A549 (cell line): ENCODE data around the gene EPB41L4A. TPM values are rescaled to one million over a fixed set of nuclear protein-coding genes. Genes with fewer than 3 reads are reported as not detected.

Experiments
- ATAC-seq, 2 experiments: fragments of 200-7000 bp in 1 of 2; fragments of >200 bp in 1 of 2; cut with Nextera tagmentation in 1 of 2; cut with Tn5 transposase in 1 of 2; 3 replicates each; pipeline versions ENCODE4 v1.8.0 to v1.9.1; 2018 to 2020; ENCODE audit warnings: mild to moderate bottlenecking in 1 of 2, moderate library complexity in 1 of 2
- CTCF ChIA-PET: fragments of 300-600 bp; sonication (Branson Sonifier 250); formaldehyde crosslinking; extraction: SDS; loops from one replicate; lab custom pipeline; 2021; ENCODE audit warnings: antibody characterized with exemption, inconsistent platforms; lab: Yijun Ruan, JAX
- POLR2A ChIA-PET: fragments of 350-600 bp; formaldehyde crosslinking; extraction: SDS; loops from one replicate; lab custom pipeline; 2021; ENCODE audit warnings: antibody characterized with exemption, inconsistent platforms; lab: Yijun Ruan, JAX
- DNase-seq, 2 experiments: peaks; one replicate each; pipeline versions ENCODE4 v3.0.0 to v3.0.0-alpha.2; 2011 to 2016; ENCODE audit warnings: low read depth in 1 of 2, low spot score in 1 of 2
- FAIRE-seq: peaks from 2 replicates; lab custom pipeline; 2011; peaks lifted over from hg19 to GRCh38; lab: Jason Lieb, UNC
- H3K27ac ChIP-seq, 2 experiments: fragments of >200 bp; sonication (Bioruptor Twin); formaldehyde crosslinking; 3 replicates each; pipeline ENCODE4 v1.5.1; 2016 to 2017
- H3K4me1 ChIP-seq: fragments of >200 bp; sonication (Bioruptor Twin); formaldehyde crosslinking; 3 replicates; pipeline ENCODE4 v1.6.1; 2016
- H3K4me2 ChIP-seq: fragments of >200 bp; sonication (Bioruptor Twin); formaldehyde crosslinking; 3 replicates; pipeline ENCODE4 v1.6.1; 2016
- H3K4me3 ChIP-seq: fragments of >200 bp; sonication (Bioruptor Twin); formaldehyde crosslinking; 3 replicates; pipeline ENCODE4 v1.5.1; 2016
- H3K9me3 ChIP-seq: fragments of >200 bp; sonication (Bioruptor Twin); formaldehyde crosslinking; 3 replicates; pipeline ENCODE4 v1.6.1; 2016
- BCL3 ChIP-seq: fragments of >200 bp; sonication (Bioruptor Twin); formaldehyde crosslinking; IDR thresholded peaks from 3 replicates; pipeline ENCODE4 v1.6.1; 2016
- CBX2 ChIP-seq: fragments of 200-600 bp; sonication (generic); IDR thresholded peaks from 2 replicates; pipeline ENCODE4 v1.6.1; 2016; ENCODE audit warnings: low read depth, mild to moderate bottlenecking, borderline replicate concordance
- CEBPB ChIP-seq, 2 experiments: fragments of >200 bp in 1 of 2; sonication (Bioruptor Twin) in 1 of 2; formaldehyde crosslinking in 1 of 2; IDR thresholded peaks; 2 replicates each; pipeline ENCODE4 v1.6.1; 2012 to 2016
- CHD4 ChIP-seq: fragments of 200-600 bp; sonication (generic); IDR thresholded peaks from 2 replicates; pipeline ENCODE4 v1.6.1; 2016; ENCODE audit warnings: antibody characterized with exemption, mild to moderate bottlenecking, borderline replicate concordance
- E2F6 ChIP-seq: IDR thresholded peaks from 2 replicates; pipeline ENCODE4 v1.6.1; 2012; ENCODE audit warnings: low read depth, borderline replicate concordance
- EHMT2 ChIP-seq: fragments of 200-600 bp; sonication (generic); IDR thresholded peaks from 2 replicates; pipeline ENCODE4 v1.6.1; 2016; ENCODE audit warnings: antibody characterized with exemption, low read depth, mild to moderate bottlenecking, moderate library complexity
- ESRRA ChIP-seq: fragments of 150-350 bp; IDR thresholded peaks from 2 replicates; pipeline ENCODE4 v1.6.1; 2014; ENCODE audit warnings: mild to moderate bottlenecking, low read length, borderline replicate concordance
- FOSB ChIP-seq: fragments of 250-450 bp; sonication (Bioruptor Pico); IDR thresholded peaks from 2 replicates; pipeline ENCODE4 v1.5.0; 2020; ENCODE audit warnings: mild to moderate bottlenecking, moderate library complexity
- HDAC2 ChIP-seq: fragments of 200-600 bp; sonication (generic); IDR thresholded peaks from 2 replicates; pipeline ENCODE4 v1.6.1; 2016
- HEYL ChIP-seq: fragments of 250-450 bp; sonication (Bioruptor Pico); IDR thresholded peaks from 2 replicates; pipeline ENCODE4 v1.8.0; 2021; ENCODE audit warnings: mild to moderate bottlenecking, moderate library complexity
- HOXA7 ChIP-seq: fragments of 250-450 bp; sonication (Bioruptor Pico); IDR thresholded peaks from 2 replicates; pipeline ENCODE4 v1.5.0; 2020; ENCODE audit warnings: mild to moderate bottlenecking, moderate library complexity
- HOXB13 ChIP-seq: fragments of 250-450 bp; sonication (Bioruptor Pico); IDR thresholded peaks from 2 replicates; pipeline ENCODE4 v1.5.0; 2020; ENCODE audit warnings: low read depth, mild to moderate bottlenecking, moderate library complexity
- HOXB5 ChIP-seq: fragments of 250-450 bp; sonication (Bioruptor Pico); IDR thresholded peaks from 2 replicates; pipeline ENCODE4 v1.5.0; 2020; ENCODE audit warnings: mild to moderate bottlenecking, moderate library complexity
- JUN ChIP-seq, 2 experiments: fragments of >200 bp; sonication (Bioruptor Twin); formaldehyde crosslinking; IDR thresholded peaks; 2 replicates in 1 of 2; 3 replicates in 1 of 2; pipeline ENCODE4 v1.6.1; 2016 to 2017
- KDM1A ChIP-seq: fragments of 200-600 bp; sonication (generic); IDR thresholded peaks from 2 replicates; pipeline ENCODE4 v1.6.1; 2016; ENCODE audit warnings: low read depth, mild to moderate bottlenecking
- KDM5A ChIP-seq: fragments of 200-600 bp; sonication (generic); IDR thresholded peaks from 2 replicates; pipeline ENCODE4 v1.6.1; 2016; ENCODE audit warnings: antibody characterized with exemption, mild to moderate bottlenecking
- MAFK ChIP-seq: fragments of 450-650 bp; IDR thresholded peaks from 2 replicates; pipeline ENCODE4 v1.6.1; 2014; ENCODE audit not compliant: partially characterized antibody
- MAZ ChIP-seq: fragments of 150-350 bp; IDR thresholded peaks from 2 replicates; pipeline ENCODE4 v1.6.1; 2014; ENCODE audit warnings: antibody characterized with exemption, low read depth, low read length, borderline replicate concordance
- NFE2L2 ChIP-seq: fragments of 150-350 bp; conservative IDR thresholded peaks from 2 replicates; pipeline ENCODE4 v1.6.1; 2014; ENCODE audit warnings: low read length
- NR3C1 ChIP-seq: fragments of >200 bp; sonication (Bioruptor Twin); formaldehyde crosslinking; IDR thresholded peaks from 3 replicates; pipeline ENCODE4 v1.6.1; 2017
- PBX3 ChIP-seq: IDR thresholded peaks from 2 replicates; pipeline ENCODE4 v1.6.1; 2012
- PHF8 ChIP-seq: fragments of 200-600 bp; sonication (generic); IDR thresholded peaks from 2 replicates; pipeline ENCODE4 v1.6.1; 2016; ENCODE audit warnings: low read depth, mild to moderate bottlenecking, antibody characterized with exemption, moderate library complexity, borderline replicate concordance
- POLR2AphosphoS2 ChIP-seq: conservative IDR thresholded peaks from 2 replicates; pipeline ENCODE4 v1.6.1; 2012; ENCODE audit warnings: low read length, improper control_type of control experiment, inconsistent platforms
- RAD21 ChIP-seq, 2 experiments: fragments of >200 bp in 1 of 2; sonication (Bioruptor Twin) in 1 of 2; formaldehyde crosslinking in 1 of 2; IDR thresholded peaks in 1 of 2; conservative IDR thresholded peaks in 1 of 2; 2 replicates in 1 of 2; 3 replicates in 1 of 2; pipeline ENCODE4 v1.6.1; 2012 to 2018; ENCODE audit warnings: inconsistent platforms in 1 of 2
- RARB ChIP-seq: fragments of 250-450 bp; sonication (Bioruptor Pico); IDR thresholded peaks from 2 replicates; pipeline ENCODE4 v1.8.0; 2021; ENCODE audit warnings: mild to moderate bottlenecking, moderate library complexity
- SREBF2 ChIP-seq: fragments of 450-650 bp; IDR thresholded peaks from 2 replicates; pipeline ENCODE4 v1.6.1; 2014; ENCODE audit warnings: mild to moderate bottlenecking, moderate library complexity
- TFCP2L1 ChIP-seq: fragments of 250-450 bp; sonication (Bioruptor Pico); IDR thresholded peaks from 2 replicates; pipeline ENCODE4 v1.5.0; 2021; ENCODE audit warnings: mild to moderate bottlenecking
- TP53 ChIP-seq: fragments of 250-450 bp; sonication (Bioruptor Pico); IDR thresholded peaks from 2 replicates; pipeline ENCODE4 v1.5.0; 2021; ENCODE audit warnings: mild to moderate bottlenecking, moderate library complexity
- ZSCAN20 ChIP-seq: fragments of 250-450 bp; sonication (Bioruptor Pico); IDR thresholded peaks from 2 replicates; pipeline ENCODE4 v1.8.0; 2022; ENCODE audit warnings: mild to moderate bottlenecking, moderate library complexity
- WGBS: methylation state at CpG from one replicate; pipeline ENCODE4 v1.1.6; 2017; ENCODE audit errors: missing lambda C conversion rate; 5-methylcytosine and 5-hydroxymethylcytosine counted together
- polyA plus RNA-seq, 4 experiments: library from polyadenylated mRNA; depleted of rRNA in 3 of 4; stranded (reverse); fragments of >200 nt; fragmentation: RNase III in 1 of 4; extraction: RNeasy Plus Mini Kit Qiagen cat#74134 plus additional on column Dnase treatment in 1 of 4; gene quantifications; 2 replicates in 3 of 4; 3 replicates in 1 of 4; pipeline ENCODE4 v1.2.3, GENCODE V29; 2011 to 2017

EPB41L4A gene
- polyA plus RNA-seq, 2 of the 4 experiments (the other 2 are of a cell fraction) = 1.3 to 4.4 TPM

GRCh38 chr5:112247960-112248359 is 171.1 kb downstream of the EPB41L4A start:
- Histone ChIP-seq H3K4me2 (no peak overlapping the region), H3K4me3 (no peak overlapping the region), H3K9me3 (no peaks in the 10 kb centered on the region), H3K4me1 (no peaks in the 10 kb centered on the region), H3K27ac (no peak overlapping the region)
- ChIA-PET CTCF (interaction anchor here (0.5 to 0.8 kb wide), 2 partner anchors 75 to 172 kb away, joined by 3 read pairs; no protein-coding TSS in a partner anchor), POLR2A (no interaction called here)
- no peak for DNase-seq
- TF ChIP-seq ZSCAN20 (CRISPR knock-in tag) (no peak), HOXA7 (CRISPR knock-in tag) (no peak), NFE2L2 (no peak), CHD4 (no peak), KDM5A (no peak), E2F6 (no peak), PBX3 (no peak), NR3C1 (no peak), CEBPB (IDR thresholded peaks at IDR 0.05) (no peak), SREBF2 (no peak), ESRRA (no peak), TP53 (CRISPR knock-in tag) (no peak), FOSB (CRISPR knock-in tag) (no peak), HOXB13 (CRISPR knock-in tag) (no peak), MAFK (no peak), MAZ (no peak)
- no peak for FAIRE-seq
- no peak for ATAC-seq

- FAIRE-seq (no peak), ATAC-seq (peak; percentile 39 to 65; a peak in 3 of 6 replicates), DNase-seq (no peak)
- Histone ChIP-seq H3K27ac (no peak overlapping the region), H3K4me1 (no peaks in the 10 kb centered on the region), H3K4me3 (no peak overlapping the region), H3K9me3 (no peaks in the 10 kb centered on the region), H3K4me2 (no peak overlapping the region)
- 75% methylated on average over 5 of the region's 5 CpGs for WGBS
- ChIA-PET CTCF (no interaction called here), POLR2A (no interaction called here)
- TF ChIP-seq CBX2 (no peak), POLR2AphosphoS2 (no peak), HEYL (CRISPR knock-in tag) (no peak), HDAC2 (no peak), BCL3 (no peak), HOXB5 (CRISPR knock-in tag) (no peak), EHMT2 (no peak), JUN (IDR thresholded peaks at IDR 0.05) (no peak), RAD21 (conservative IDR thresholded peaks at IDR 0.05 in 1 of 2, IDR thresholded peaks at IDR 0.05 in 1 of 2) (no peak), TFCP2L1 (CRISPR knock-in tag) (no peak), KDM1A (no peak), TP53 (CRISPR knock-in tag) (no peak), RARB (CRISPR knock-in tag) (no peak), PHF8 (no peak), CEBPB (IDR thresholded peaks at IDR 0.05) (no peak)
Observed at GRCh38 chr5:112245656-112246055, 173.4 kb downstream of the EPB41L4A start.
